ENCODE results near the gene DIO1. TPM values are rescaled to one million over a fixed set of nuclear protein-coding genes. Genes with fewer than 3 reads are reported as not detected.
"Not testable (repeated sequence)": the region's sequence is repeated elsewhere in the genome, so short reads cannot be mapped to it uniquely, and the experiment has no call there.

Gene DIO1
- total and polyA plus RNA-seq, 2 donors (not counting 1 experiment from before 2014, with no cell fraction given) = not detected

GRCh38 chr1:53871221-53871620 is 22.8 kb upstream of the DIO1 start:
- H3K27me3 Mint-ChIP-seq = no peaks in the 10 kb centered on the region
- H3K4me3 Mint-ChIP-seq = no peak overlapping the region
- ATAC-seq (ENCODE audit: low read depth) (no peak), DNase-seq (no peak)
- 98% methylated on average over 4 of the region's 4 CpGs for WGBS (ENCODE audit: insufficient coverage)
- H3K9me3 Mint-ChIP-seq (ENCODE audit: insufficient read depth) = no peaks in the 10 kb centered on the region
- Histone ChIP-seq H3K4me2 (replicated peaks; ENCODE audit: low read depth, low read length, poor library complexity, severe bottlenecking) (no peak overlapping the region), H3K9me3 (ENCODE audit: control extremely low read depth in 1 of 3, control insufficient read depth in 2 of 3, insufficient read depth in 1 of 3, low read length in 2 of 3) (no peaks in the 10 kb centered on the region), H3K4me1 (ENCODE audit: control insufficient read depth in 2 of 2, insufficient read depth in 2 of 2, low read length in 2 of 2) (peaks cover 6 to 7% of the 10 kb centered on the region in 2 donors), H2AFZ (ENCODE audit: insufficient read depth, low read depth, low read length, poor library complexity, severe bottlenecking) (no peak overlapping the region), H3K36me3 (replicated peaks in 1 of 2; ENCODE audit: control extremely low read depth in 1 of 2, control insufficient read depth in 1 of 2, extremely low read depth in 1 of 2, insufficient read depth in 2 of 2, low read length in 1 of 2) (peaks cover 7 to 17% of the 10 kb centered on the region in 2 experiments), H3K27me3 (replicated peaks in 1 of 4; ENCODE audit: control extremely low read depth in 1 of 4, control insufficient read depth in 3 of 4, insufficient read depth in 4 of 4, low read length in 3 of 4) (no peaks in the 10 kb centered on the region), H3K9ac (ENCODE audit: low read length) (no peak overlapping the region), H4K20me1 (ENCODE audit: control insufficient read depth, insufficient read depth, low read length, poor library complexity, severe bottlenecking) (no peaks in the 10 kb centered on the region), H3K27ac (ENCODE audit: low read length in 2 of 2) (no peak overlapping the region), H3K79me2 (ENCODE audit: control insufficient read depth, insufficient read depth, low read length) (no peaks in the 10 kb centered on the region), H3K4me3 (ENCODE audit: control extremely low read depth in 1 of 5, extremely low read depth in 1 of 5, insufficient read depth in 1 of 5, low read depth in 2 of 5, low read length in 4 of 5) (no peak overlapping the region)
- intact Hi-C loops (cut with micrococcal nuclease) = no loop called here
- ChIA-PET CTCF (interaction anchor here (0.6 to 4.3 kb wide), 3 partner anchors 7 to 80 kb away, joined by 3 to 53 read pairs (median 21); no protein-coding TSS in a partner anchor), POLR2A (no interaction called here)
- no peak for TF ChIP-seq CTCF (IDR thresholded peaks at IDR 0.05)
- TF ChIP-seq EZH2 (IDR thresholded peaks at IDR 0.05; ENCODE audit: borderline replicate concordance, insufficient read depth, low read depth, low read length, poor library complexity, severe bottlenecking) = no peak
- H3K4me1 Mint-ChIP-seq = peaks cover 5% of the 10 kb centered on the region
- no peak overlapping the region for H3K27ac Mint-ChIP-seq

GRCh38 chr1:53871773-53872484 is 22.1 kb upstream of the DIO1 start:
- DNase-seq (no peak), ATAC-seq (ENCODE audit: low read depth) (no peak)
- intact Hi-C loops (cut with micrococcal nuclease) = no loop called here
- H3K4me1 ChIP-seq (ENCODE audit: control insufficient read depth in 2 of 2, insufficient read depth in 2 of 2, low read length in 2 of 2) = peaks cover 6 to 7% of the 10 kb centered on the region in 2 donors
- ChIA-PET CTCF (interaction anchor here (1.7 to 4.3 kb wide), 3 partner anchors 12 to 88 kb away, joined by 8 to 53 read pairs (median 14); no protein-coding TSS in a partner anchor), POLR2A (no interaction called here)
- H3K27me3 ChIP-seq (replicated peaks in 1 of 4; ENCODE audit: control extremely low read depth in 1 of 4, control insufficient read depth in 3 of 4, insufficient read depth in 4 of 4, low read length in 3 of 4) = no peaks in the 10 kb centered on the region
- H2AFZ ChIP-seq (ENCODE audit: insufficient read depth, low read depth, low read length, poor library complexity, severe bottlenecking) = no peak overlapping the region
- no peak overlapping the region for H3K27ac ChIP-seq (ENCODE audit: low read length in 2 of 2)
- no peak overlapping the region for H3K4me2 ChIP-seq (replicated peaks; ENCODE audit: low read depth, low read length, poor library complexity, severe bottlenecking)
- Mint-ChIP-seq H3K4me3 (no peak overlapping the region), H3K9me3 (ENCODE audit: insufficient read depth) (no peaks in the 10 kb centered on the region), H3K27ac (no peak overlapping the region), H3K4me1 (peaks cover 5% of the 10 kb centered on the region), H3K27me3 (no peaks in the 10 kb centered on the region)
- TF ChIP-seq EZH2 (IDR thresholded peaks at IDR 0.05; ENCODE audit: borderline replicate concordance, insufficient read depth, low read depth, low read length, poor library complexity, severe bottlenecking) (no peak), CTCF (IDR thresholded peaks at IDR 0.05) (no peak)
- H4K20me1 ChIP-seq (ENCODE audit: control insufficient read depth, insufficient read depth, low read length, poor library complexity, severe bottlenecking) = no peaks in the 10 kb centered on the region
- H3K36me3 ChIP-seq (replicated peaks in 1 of 2; ENCODE audit: control extremely low read depth in 1 of 2, control insufficient read depth in 1 of 2, extremely low read depth in 1 of 2, insufficient read depth in 2 of 2, low read length in 1 of 2) = peaks cover 4 to 13% of the 10 kb centered on the region in 2 experiments
- H3K9ac ChIP-seq (ENCODE audit: low read length) = no peak overlapping the region
- H3K9me3 ChIP-seq (ENCODE audit: control extremely low read depth in 1 of 3, control insufficient read depth in 2 of 3, insufficient read depth in 1 of 3, low read length in 2 of 3) = no peaks in the 10 kb centered on the region
- 83% methylated on average over 1 of the region's 5 CpGs for WGBS (ENCODE audit: insufficient coverage)
- H3K4me3 ChIP-seq (ENCODE audit: control extremely low read depth in 1 of 5, extremely low read depth in 1 of 5, insufficient read depth in 1 of 5, low read depth in 2 of 5, low read length in 4 of 5) = no peak overlapping the region
- H3K79me2 ChIP-seq (ENCODE audit: control insufficient read depth, insufficient read depth, low read length) = no peaks in the 10 kb centered on the region

- H3K27ac Mint-ChIP-seq; H3K79me2 ChIP-seq (ENCODE audit: control insufficient read depth, insufficient read depth, low read length); H3K4me1 Mint-ChIP-seq; H4K20me1 ChIP-seq (ENCODE audit: control insufficient read depth, insufficient read depth, low read length, poor library complexity, severe bottlenecking); POLR2A ChIA-PET; ATAC-seq (ENCODE audit: low read depth); DNase-seq; H3K27me3 Mint-ChIP-seq; H3K4me1 ChIP-seq (ENCODE audit: control insufficient read depth in 2 of 2, insufficient read depth in 2 of 2, low read length in 2 of 2); H3K9me3 ChIP-seq (ENCODE audit: control extremely low read depth in 1 of 3, control insufficient read depth in 2 of 3, insufficient read depth in 1 of 3, low read length in 2 of 3); H3K27ac ChIP-seq (ENCODE audit: low read length in 2 of 2); H3K9me3 Mint-ChIP-seq (ENCODE audit: insufficient read depth); H3K9ac ChIP-seq (ENCODE audit: low read length); H3K4me2 ChIP-seq (replicated peaks; ENCODE audit: low read depth, low read length, poor library complexity, severe bottlenecking); H3K27me3 ChIP-seq (replicated peaks in 1 of 4; ENCODE audit: control extremely low read depth in 1 of 4, control insufficient read depth in 3 of 4, insufficient read depth in 4 of 4, low read length in 3 of 4); H3K4me3 Mint-ChIP-seq; H3K4me3 ChIP-seq (ENCODE audit: control extremely low read depth in 1 of 5, extremely low read depth in 1 of 5, insufficient read depth in 1 of 5, low read depth in 2 of 5, low read length in 4 of 5); intact Hi-C loops (cut with micrococcal nuclease); H2AFZ ChIP-seq (ENCODE audit: insufficient read depth, low read depth, low read length, poor library complexity, severe bottlenecking): not testable (repeated sequence)
- WGBS (ENCODE audit: insufficient coverage) = 90% methylated on average over 2 of the region's 2 CpGs
- peaks cover 3 to 26% of the 10 kb centered on the region in 2 experiments for H3K36me3 ChIP-seq (replicated peaks in 1 of 2; ENCODE audit: control extremely low read depth in 1 of 2, control insufficient read depth in 1 of 2, extremely low read depth in 1 of 2, insufficient read depth in 2 of 2, low read length in 1 of 2)
- CTCF ChIA-PET = interaction anchor here (1.9 to 3.0 kb wide), 2 partner anchors 15 to 84 kb away, joined by 10 to 14 read pairs; no protein-coding TSS in a partner anchor
Observed at GRCh38 chr1:53875150-53875549, 18.8 kb upstream of the DIO1 start.
